H1 (cell line): ENCODE data around the gene MRPL40. TPM values are rescaled to one million over a fixed set of nuclear protein-coding genes. Genes with fewer than 3 reads are reported as not detected.

Experiments
- ATF3 ChIP-seq: IDR thresholded peaks from 2 replicates; pipeline ENCODE4 v1.6.1; 2011; ENCODE audit warnings: low read depth, mild to moderate bottlenecking, low read length; ENCODE audit not compliant: insufficient read depth
- CTBP2 ChIP-seq: IDR thresholded peaks from 2 replicates; pipeline ENCODE4 v1.7.0; 2011; ENCODE audit warnings: borderline replicate concordance, mild to moderate bottlenecking, moderate library complexity, mixed read lengths, low read length; ENCODE audit not compliant: insufficient read depth, insufficient read length
- FOSL1 ChIP-seq: IDR thresholded peaks from 2 replicates; pipeline ENCODE4 v1.6.1; 2011; ENCODE audit warnings: mild to moderate bottlenecking, low read depth, low read length, moderate library complexity; ENCODE audit not compliant: insufficient read depth
- KDM1A ChIP-seq: fragments of 200-600, 300-600 bp; sonication (generic); IDR thresholded peaks from 2 replicates; pipeline ENCODE4 v1.7.1; 2016; ENCODE audit warnings: mild to moderate bottlenecking, low read length, borderline replicate concordance
- RAD21 ChIP-seq, 2 experiments: IDR thresholded peaks in 1 of 2; conservative IDR thresholded peaks in 1 of 2; 2 replicates each; pipeline ENCODE4 v1.6.1; 2011; ENCODE audit warnings: low read depth in 2 of 2, low read length in 2 of 2, improper control_type of control experiment in 1 of 2, inconsistent platforms in 1 of 2, mild to moderate bottlenecking in 1 of 2, moderate library complexity in 1 of 2
- SAP30 ChIP-seq: fragments of 300-600 bp; sonication (generic); IDR thresholded peaks from 2 replicates; pipeline ENCODE4 v1.7.1; 2012; ENCODE audit warnings: low read length, moderate library complexity, mild to moderate bottlenecking, inconsistent platforms; ENCODE audit not compliant: insufficient read depth, insufficient replicate concordance
- SRF ChIP-seq: IDR thresholded peaks from 2 replicates; pipeline ENCODE4 v1.6.1; 2011; ENCODE audit warnings: mild to moderate bottlenecking, low read depth, low read length, moderate library complexity
- polyA plus RNA-seq, 7 experiments: library from polyadenylated mRNA; depleted of rRNA in 3 of 7; stranded (reverse) in 5 of 7; unstranded in 2 of 7; fragments of >200 nt in 5 of 7; fragments of 200-250 nt in 2 of 7; gene quantifications; 1 replicate in 5 of 7; 2 replicates in 1 of 7; 4 replicates in 1 of 7; pipeline versions ENCODE4 v1.2.1 to v1.2.3, GENCODE V29; 2011 to 2013; ENCODE audit warnings: missing spikeins in 2 of 7, mixed read lengths in 2 of 7
- total RNA-seq: library from RNA; stranded (reverse); fragmentation: NEBNext Ultra II Directional; extraction: Animal tissue kit (Norgen Biotek cat#: 25700); gene quantifications from 2 replicates; pipeline ENCODE4 v1.2.1, GENCODE V29; 2021

The MRPL40 gene
- total and polyA plus RNA-seq, 2 of the 8 experiments (the other 6 are each of a cell fraction or from before 2014, with no cell fraction given) = 12.4 to 14.5 TPM

- TF ChIP-seq RAD21 (IDR thresholded peaks at IDR 0.05 in 1 of 2, conservative IDR thresholded peaks at IDR 0.05 in 1 of 2; ENCODE audit: low read depth in 2 of 2, low read length in 2 of 2) (no peak), SRF (no peak), ATF3 (no peak), KDM1A (no peak), FOSL1 (no peak), CTBP2 (no peak), SAP30 (no peak)
Measured at GRCh38 chr22:19395276-19395675, 37.1 kb upstream of the MRPL40 start (continued).
